Measurements from ENCODE around the gene SLITRK4.

GRCh38 chrX:143621276-143621675, 14.6 kb downstream of the SLITRK4 start:
- TF ChIP-seq POLR2A (IDR thresholded peaks at IDR 0.05; ENCODE audit: low read length), result no peak
- no peak for TF ChIP-seq GATA1 (IDR thresholded peaks at IDR 0.05; ENCODE audit: low read depth, low read length)

All from erythroblast (primary cell).